HG02870 (cell line): ENCODE data around the gene ADAT3.
A peak's percentile ranks its signal among the peaks of the same experiment; 100 is the strongest.
"Not testable (repeated sequence)": the region's sequence is repeated elsewhere in the genome, so short reads cannot be mapped to it uniquely, and the experiment has no call there.

Source experiments
- ATAC-seq: cut with Tn5 transposase; IDR thresholded peaks from one replicate; pipeline ENCODE4 v1.9.1; 2021; ENCODE audit warnings: mild to moderate bottlenecking, moderate library complexity; ENCODE audit not compliant: unreplicated experiment

ADAT3 gene

GRCh38 chr19:1866693-1867348 is 38.4 kb upstream of the ADAT3 start:
- ATAC-seq, result no peak

- ATAC-seq, result no peak
Observed at GRCh38 chr19:1867349-1867724, 37.9 kb upstream of the ADAT3 start.

GRCh38 chr19:1868971-1869370 is 36.2 kb upstream of the ADAT3 start:
- no peak for ATAC-seq

- ATAC-seq, result no peak
Observed at GRCh38 chr19:1871140-1871597, 34.0 kb upstream of the ADAT3 start.

- no peak for ATAC-seq
Observed at GRCh38 chr19:1871630-1872029, 33.6 kb upstream of the ADAT3 start.

GRCh38 chr19:1872807-1873523 is 32.2 kb upstream of the ADAT3 start:
- no peak for ATAC-seq

GRCh38 chr19:1873524-1874473 is 31.4 kb upstream of the ADAT3 start:
- ATAC-seq, result no peak

GRCh38 chr19:1874554-1875185 is 30.5 kb upstream of the ADAT3 start:
- ATAC-seq, result no peak

GRCh38 chr19:1875265-1875645 is 29.9 kb upstream of the ADAT3 start:
- ATAC-seq, result not testable (repeated sequence)

GRCh38 chr19:1875646-1876495 is 29.3 kb upstream of the ADAT3 start:
- peak; percentile 86 for ATAC-seq

GRCh38 chr19:1876496-1877279 is 28.5 kb upstream of the ADAT3 start:
- peak; percentile 18 for ATAC-seq

- ATAC-seq, result not testable (repeated sequence)
Observed at GRCh38 chr19:1877280-1877660, 27.9 kb upstream of the ADAT3 start.

- ATAC-seq, result not testable (repeated sequence)
Observed at GRCh38 chr19:1878583-1878982, 26.6 kb upstream of the ADAT3 start.

- ATAC-seq, result not testable (repeated sequence)
Observed at GRCh38 chr19:1879982-1880381, 25.2 kb upstream of the ADAT3 start.

- ATAC-seq, result no peak
Observed at GRCh38 chr19:1880611-1881392, 24.4 kb upstream of the ADAT3 start.

- not testable (repeated sequence) for ATAC-seq
Observed at GRCh38 chr19:1881393-1882088, 23.7 kb upstream of the ADAT3 start.

GRCh38 chr19:1882089-1882785 is 23.0 kb upstream of the ADAT3 start:
- no peak for ATAC-seq
